ENCODE data around the gene IL16. TPM values are rescaled to one million over a fixed set of nuclear protein-coding genes. Genes with fewer than 3 reads are reported as not detected.

IL16 gene
- total and polyA plus RNA-seq, 10 donors: 93.9 to 159 (median 128) TPM

GRCh38 chr15:81331600-81331999 lies 134.9 kb downstream of the IL16 start:
- Histone ChIP-seq H3K36me3 (peaks cover 0 to 10% (median 0%) of the 10 kb centered on the region in 6 donors), H3K4me1 (peaks cover 0 to 29% (median 0%) of the 10 kb centered on the region in 6 donors), H3K27ac (no peak overlapping the region), H3K27me3 (replicated peaks in 1 of 7) (no peaks in the 10 kb centered on the region), H3K9me3 (no peaks in the 10 kb centered on the region), H3K4me3 (no peak overlapping the region)
- TF ChIP-seq POLR2AphosphoS5 (IDR thresholded peaks at IDR 0.05): no peak
- TF ChIP-seq POLR2A (IDR thresholded peaks at IDR 0.05): no peak
- TF ChIP-seq CTCF (IDR thresholded peaks at IDR 0.05 in 8 of 11, conservative IDR thresholded peaks at IDR 0.05 in 3 of 11): no peak
- 90 to 93% (median 92%) methylated on average over 15 of the region's 15 CpGs for WGBS, 5 donors
- intact Hi-C loops (cut with DNase I; ENCODE audit: low total_unique reads): no loop called here
- DNase-seq: no peak

GRCh38 chr15:81332326-81332725 lies 135.6 kb downstream of the IL16 start:
- H3K27ac ChIP-seq: no peak overlapping the region
- intact Hi-C loops (cut with DNase I; ENCODE audit: low total_unique reads): no loop called here
- peaks cover 0 to 21% (median 0%) of the 10 kb centered on the region in 6 donors for H3K4me1 ChIP-seq
- no peak for DNase-seq
- no peaks in the 10 kb centered on the region for H3K27me3 ChIP-seq (replicated peaks in 1 of 7)
- H3K9me3 ChIP-seq: no peaks in the 10 kb centered on the region
- TF ChIP-seq POLR2AphosphoS5 (IDR thresholded peaks at IDR 0.05) (no peak), CTCF (IDR thresholded peaks at IDR 0.05 in 8 of 11, conservative IDR thresholded peaks at IDR 0.05 in 3 of 11) (no peak), POLR2A (IDR thresholded peaks at IDR 0.05) (no peak)
- 96 to 98% (median 96%) methylated on average over 9 to 12 of the region's 12 CpGs for WGBS, 5 donors
- no peak overlapping the region for H3K4me3 ChIP-seq
- H3K36me3 ChIP-seq: peaks cover 0 to 10% (median 0%) of the 10 kb centered on the region in 6 donors

GRCh38 chr15:81333363-81333762 lies 136.7 kb downstream of the IL16 start:
- no peak for TF ChIP-seq POLR2AphosphoS5 (IDR thresholded peaks at IDR 0.05)
- no peak for TF ChIP-seq POLR2A (IDR thresholded peaks at IDR 0.05)
- no peak for TF ChIP-seq CTCF (IDR thresholded peaks at IDR 0.05 in 8 of 11, conservative IDR thresholded peaks at IDR 0.05 in 3 of 11)
- no peaks in the 10 kb centered on the region for H3K27me3 ChIP-seq (replicated peaks in 1 of 7)
- no peak overlapping the region for H3K27ac ChIP-seq
- 88 to 96% (median 92%) methylated on average over 3 of the region's 3 CpGs for WGBS, 5 donors
- peaks cover 0 to 21% (median 0%) of the 10 kb centered on the region in 6 donors for H3K4me1 ChIP-seq
- DNase-seq: no peak
- H3K4me3 ChIP-seq: no peak overlapping the region
- H3K9me3 ChIP-seq: no peaks in the 10 kb centered on the region
- intact Hi-C loops (cut with DNase I; ENCODE audit: low total_unique reads): no loop called here
- peaks cover 0 to 10% (median 0%) of the 10 kb centered on the region in 6 donors for H3K36me3 ChIP-seq

DNA sequence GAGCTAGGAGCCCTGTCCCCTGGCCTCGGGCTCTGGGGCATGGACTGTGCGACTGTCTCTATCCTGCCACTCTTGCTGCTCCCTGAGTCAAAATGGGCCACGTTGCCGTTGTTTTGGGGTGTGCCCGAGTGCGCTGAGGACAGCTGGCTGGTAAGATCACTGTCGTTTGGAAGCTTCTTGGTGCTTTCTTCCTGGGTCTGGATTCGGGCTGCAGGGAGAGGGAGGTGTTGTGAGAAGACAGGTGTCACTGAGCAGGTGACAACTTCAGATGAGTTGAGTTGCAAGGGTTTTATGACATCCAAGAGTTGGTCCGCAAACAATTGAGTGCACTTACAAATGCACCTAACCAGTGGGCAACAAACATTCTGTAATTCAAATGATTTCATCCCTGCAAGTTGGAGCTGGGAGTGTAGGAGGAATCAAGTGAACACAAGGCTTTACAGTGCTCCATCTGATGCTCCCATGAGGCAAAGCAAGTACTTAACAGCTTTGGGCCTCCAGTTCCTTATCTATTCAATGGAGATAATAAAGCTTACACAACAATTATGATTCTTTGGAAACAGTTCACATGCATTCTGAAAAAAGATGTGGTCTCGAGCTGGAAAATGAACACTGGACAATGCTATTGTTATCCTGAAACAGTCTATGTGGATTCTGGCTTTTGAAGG lies 138.2 kb downstream of the IL16 start:
- Histone ChIP-seq H3K9me3 (no peaks in the 10 kb centered on the region), H3K36me3 (peaks cover 0 to 10% (median 0%) of the 10 kb centered on the region in 6 donors), H3K27me3 (replicated peaks in 1 of 7) (no peaks in the 10 kb centered on the region), H3K27ac (no peak overlapping the region), H3K4me3 (no peak overlapping the region), H3K4me1 (peaks cover 0 to 22% (median 0%) of the 10 kb centered on the region in 6 donors)
- WGBS, 5 donors: 90 to 95% (median 94%) methylated on average over 10 of the region's 10 CpGs
- intact Hi-C loops (cut with DNase I; ENCODE audit: low total_unique reads): loop anchor here (5.0 kb wide), 1 partner anchor 58 kb away; no protein-coding TSS in a partner anchor
- TF ChIP-seq POLR2AphosphoS5 (IDR thresholded peaks at IDR 0.05): no peak
- no peak for TF ChIP-seq CTCF (IDR thresholded peaks at IDR 0.05 in 8 of 11, conservative IDR thresholded peaks at IDR 0.05 in 3 of 11)
- no peak for TF ChIP-seq POLR2A (IDR thresholded peaks at IDR 0.05)
- no peak for DNase-seq
